ENCODE results near the gene LIN7B. TPM values are rescaled to one million over a fixed set of nuclear protein-coding genes. Genes with fewer than 3 reads are reported as not detected.
A peak's percentile ranks its signal among the peaks of the same experiment; 100 is the strongest.

Gene LIN7B
- total RNA-seq, 1 donor from 2014 or later: 3.6 TPM

DNA sequence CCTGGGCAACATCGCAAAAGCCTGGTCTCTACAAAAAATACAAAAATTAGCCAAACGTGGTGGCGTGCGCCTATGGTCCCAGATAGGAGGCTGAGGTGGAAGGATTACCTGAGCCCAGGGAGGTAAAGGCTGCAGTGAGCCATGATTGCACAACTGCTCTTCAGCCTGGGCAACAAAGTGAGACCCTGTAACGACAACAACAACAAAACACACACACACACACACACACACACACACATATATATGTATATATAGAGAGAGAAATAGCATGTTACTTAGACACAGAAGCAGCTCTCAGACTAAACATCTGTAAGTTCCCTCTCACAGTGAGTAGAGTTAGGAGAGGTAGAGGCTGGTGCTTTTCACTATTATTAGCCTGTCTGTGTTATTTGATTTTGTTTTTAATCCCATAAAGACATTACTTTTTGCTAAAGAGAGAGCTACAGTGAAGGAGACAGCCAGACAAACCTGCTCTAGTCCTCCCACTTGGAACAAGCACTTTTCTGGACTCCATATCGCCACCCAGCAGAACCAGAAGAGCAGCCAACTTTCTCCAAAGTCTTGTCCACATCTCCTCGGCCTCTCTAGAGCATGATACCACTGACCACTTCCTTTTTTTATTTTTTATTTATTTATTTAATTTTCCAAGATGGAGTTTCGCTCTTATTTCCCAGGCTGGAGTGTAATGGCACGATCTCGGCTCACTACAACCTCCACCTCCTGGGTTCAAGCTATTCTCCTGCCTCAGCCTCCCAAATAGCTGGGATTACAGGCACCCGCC is 2.8 kb upstream of the LIN7B start:
- DNase-seq (no peak), ATAC-seq (ENCODE audit: low read depth) (no peak)
- ChIA-PET POLR2A (interaction anchor here (0.6 kb wide), 1 partner anchor 10 kb away, joined by 3 read pairs; no protein-coding TSS in a partner anchor), CTCF (interaction anchor here (0.6 to 1.6 kb wide), 2 partner anchors 87 to 97 kb away, joined by 3 to 6 read pairs; no protein-coding TSS in a partner anchor)
- Mint-ChIP-seq H3K4me1 (peaks cover 17% of the 10 kb centered on the region), H3K36me3 (ENCODE audit: low read depth) (peaks cover 28% of the 10 kb centered on the region), H3K9me3 (no peaks in the 10 kb centered on the region), H3K27ac (no peak overlapping the region), H3K4me3 (no peak overlapping the region), H3K27me3 (no peaks in the 10 kb centered on the region)
- TF ChIP-seq, protein P1, sequence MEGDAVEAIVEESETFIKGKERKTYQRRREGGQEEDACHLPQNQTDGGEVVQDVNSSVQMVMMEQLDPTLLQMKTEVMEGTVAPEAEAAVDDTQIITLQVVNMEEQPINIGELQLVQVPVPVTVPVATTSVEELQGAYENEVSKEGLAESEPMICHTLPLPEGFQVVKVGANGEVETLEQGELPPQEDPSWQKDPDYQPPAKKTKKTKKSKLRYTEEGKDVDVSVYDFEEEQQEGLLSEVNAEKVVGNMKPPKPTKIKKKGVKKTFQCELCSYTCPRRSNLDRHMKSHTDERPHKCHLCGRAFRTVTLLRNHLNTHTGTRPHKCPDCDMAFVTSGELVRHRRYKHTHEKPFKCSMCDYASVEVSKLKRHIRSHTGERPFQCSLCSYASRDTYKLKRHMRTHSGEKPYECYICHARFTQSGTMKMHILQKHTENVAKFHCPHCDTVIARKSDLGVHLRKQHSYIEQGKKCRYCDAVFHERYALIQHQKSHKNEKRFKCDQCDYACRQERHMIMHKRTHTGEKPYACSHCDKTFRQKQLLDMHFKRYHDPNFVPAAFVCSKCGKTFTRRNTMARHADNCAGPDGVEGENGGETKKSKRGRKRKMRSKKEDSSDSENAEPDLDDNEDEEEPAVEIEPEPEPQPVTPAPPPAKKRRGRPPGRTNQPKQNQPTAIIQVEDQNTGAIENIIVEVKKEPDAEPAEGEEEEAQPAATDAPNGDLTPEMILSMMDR (IDR thresholded peaks at IDR 0.05): no peak
- intact Hi-C loops (cut with micrococcal nuclease): loop anchor here (5.0 to 10.0 kb wide), 4 partner anchors 96 to 763 kb away; partner anchors contain the start of genes AKT1S1, DBP, GYS1 and RUVBL2

DNA sequence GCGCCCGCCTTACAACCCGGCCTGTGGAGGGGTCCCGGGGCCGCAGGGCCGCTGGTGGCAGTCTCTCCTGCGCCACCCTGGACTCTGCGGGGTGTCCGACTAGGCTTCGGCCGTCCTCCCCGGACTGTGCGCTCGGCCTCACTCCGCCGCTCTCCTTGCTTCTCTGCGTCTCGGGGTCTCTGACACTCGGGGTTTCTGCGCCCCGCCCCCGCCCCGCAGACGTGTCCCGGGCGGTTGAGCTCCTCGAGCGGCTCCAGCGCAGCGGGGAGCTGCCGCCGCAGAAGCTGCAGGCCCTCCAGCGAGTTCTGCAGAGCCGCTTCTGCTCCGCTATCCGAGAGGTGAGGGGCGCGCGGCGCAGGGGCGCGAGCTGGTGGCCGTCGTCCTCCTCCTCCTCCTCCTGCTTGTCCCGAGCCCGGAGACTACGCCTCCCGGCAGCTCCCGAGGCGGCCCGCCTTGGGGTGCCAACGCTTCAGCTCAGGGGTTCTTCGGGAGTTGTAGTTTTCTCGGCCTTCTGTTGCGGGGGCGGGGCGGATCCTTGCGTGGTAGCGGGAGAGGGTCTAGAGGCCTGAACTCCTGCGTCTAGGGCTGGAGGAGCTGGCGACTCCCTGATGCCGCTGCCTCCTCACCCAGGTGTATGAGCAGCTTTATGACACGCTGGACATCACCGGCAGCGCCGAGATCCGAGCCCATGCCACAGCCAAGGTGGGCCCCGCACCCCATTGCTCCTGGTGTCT is 627 bp downstream of the LIN7B start:
- POLR2A ChIA-PET: interaction anchor here (0.6 to 1.6 kb wide), 7 partner anchors 13 to 563 kb away, joined by 3 to 10 read pairs (median 4); no protein-coding TSS in a partner anchor
- CTCF ChIA-PET: interaction anchor here (1.0 to 2.9 kb wide), 14 partner anchors 9 to 469 kb away, joined by 3 to 21 read pairs (median 4); partner anchors contain the start of genes CA11 and GYS1
- Mint-ChIP-seq H3K4me3 (peak overlapping the region; percentile 70), H3K9me3 (no peaks in the 10 kb centered on the region), H3K27ac (no peak overlapping the region), H3K4me1 (peaks cover 39% of the 10 kb centered on the region), H3K27me3 (no peaks in the 10 kb centered on the region), H3K36me3 (ENCODE audit: low read depth) (no peaks in the 10 kb centered on the region)
- DNase-seq: no peak
- TF ChIP-seq, protein P1 (IDR thresholded peaks at IDR 0.05): no peak
- ATAC-seq (ENCODE audit: low read depth): no peak
- intact Hi-C loops (cut with micrococcal nuclease): loop anchor here (2.0 to 10.0 kb wide), 5 partner anchors 14 to 760 kb away; partner anchors contain the start of genes AKT1S1, DBP, GYS1 and RUVBL2

DNA sequence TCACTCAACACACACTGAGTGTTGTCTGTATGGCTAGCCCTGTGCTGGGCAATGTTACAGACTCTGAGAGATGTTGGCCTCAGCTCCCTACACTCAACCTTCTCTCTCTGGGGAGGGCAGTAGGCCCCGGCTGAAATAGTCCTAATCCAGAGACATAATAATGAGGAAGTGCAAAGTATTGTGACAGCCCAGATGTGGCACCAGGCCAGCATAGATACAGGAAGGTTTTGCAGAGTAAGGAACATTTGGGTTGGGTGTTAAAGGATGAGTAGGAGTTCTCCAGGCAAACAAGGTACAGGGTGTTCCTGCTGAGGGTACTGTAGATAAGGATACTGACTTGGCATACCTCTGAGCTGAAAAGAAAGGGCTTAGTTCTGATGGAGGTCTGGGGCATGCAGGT is 2.4 kb downstream of the LIN7B start:
- intact Hi-C loops (cut with micrococcal nuclease): loop anchor here (10.0 kb wide), 3 partner anchors 122 to 758 kb away; partner anchors contain the start of genes AKT1S1, DBP, GYS1 and RUVBL2
- CTCF ChIA-PET: interaction anchor here (2.9 kb wide), 1 partner anchor 10 kb away, joined by 8 read pairs; no protein-coding TSS in a partner anchor
- TF ChIP-seq, protein P1 (IDR thresholded peaks at IDR 0.05): no peak
- no peaks in the 10 kb centered on the region for H3K36me3 Mint-ChIP-seq (ENCODE audit: low read depth)
- POLR2A ChIA-PET: interaction anchor here (0.6 kb wide), 1 partner anchor 239 kb away, joined by 7 read pairs; no protein-coding TSS in a partner anchor
- H3K27me3 Mint-ChIP-seq: peaks cover 7% of the 10 kb centered on the region
- H3K9me3 Mint-ChIP-seq: no peaks in the 10 kb centered on the region
- no peak overlapping the region for H3K27ac Mint-ChIP-seq
- no peak for ATAC-seq (ENCODE audit: low read depth)
- DNase-seq: no peak
- H3K4me1 Mint-ChIP-seq: peaks cover 50% of the 10 kb centered on the region
- H3K4me3 Mint-ChIP-seq: peak overlapping the region; percentile 50

DNA sequence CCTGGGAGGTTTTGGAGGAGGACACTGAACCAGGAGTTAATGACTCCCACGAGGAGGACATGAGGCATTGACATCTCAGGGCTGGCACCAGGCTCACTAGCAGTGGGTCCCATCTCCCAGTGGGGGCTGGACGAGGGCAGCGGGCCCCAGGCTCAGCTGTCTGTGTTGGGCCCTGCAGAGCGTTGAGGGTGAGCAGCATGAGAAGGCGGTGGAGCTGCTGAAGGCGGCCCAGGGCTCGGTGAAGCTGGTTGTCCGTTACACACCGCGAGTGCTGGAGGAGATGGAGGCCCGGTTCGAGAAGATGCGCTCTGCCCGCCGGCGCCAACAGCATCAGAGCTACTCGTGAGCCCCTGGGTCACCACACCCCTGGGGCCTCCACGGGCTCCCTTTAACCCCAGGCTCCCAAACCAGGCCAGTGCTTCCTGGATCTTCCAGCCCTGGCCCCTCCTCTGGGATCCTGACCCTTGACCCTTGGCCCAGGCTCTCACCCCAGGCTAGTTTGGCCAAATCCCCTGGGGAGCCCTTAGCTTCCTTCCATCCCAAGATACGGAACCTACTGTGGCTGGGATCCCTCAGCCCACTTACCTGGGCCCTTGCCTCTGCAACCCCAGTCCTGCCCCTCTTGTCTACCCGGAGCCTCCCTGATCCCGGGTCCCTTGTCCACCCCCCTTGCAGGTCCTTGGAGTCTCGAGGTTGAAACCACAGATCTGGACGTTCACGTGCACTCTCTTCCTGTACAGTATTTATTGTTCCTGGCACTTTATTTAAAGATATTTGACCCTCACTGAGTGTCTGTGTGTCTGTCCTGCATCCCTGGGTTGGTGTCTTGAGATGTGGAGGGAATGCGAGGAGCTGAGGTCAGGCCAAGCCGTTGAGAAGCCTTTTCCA is 3.8 kb downstream of the LIN7B start:
- peak overlapping the region; percentile 84 for H3K4me3 Mint-ChIP-seq
- DNase-seq (no peak), ATAC-seq (ENCODE audit: low read depth) (no peak)
- H3K27ac Mint-ChIP-seq: peak overlapping the region; percentile 87
- POLR2A ChIA-PET: interaction anchor here (0.9 kb wide), 1 partner anchor 124 kb away, joined by 3 read pairs; the partner anchor contains the start of genes GYS1 and RUVBL2
- no peaks in the 10 kb centered on the region for H3K36me3 Mint-ChIP-seq (ENCODE audit: low read depth)
- intact Hi-C loops (cut with micrococcal nuclease): loop anchor here (2.0 to 10.0 kb wide), 6 partner anchors 29 to 757 kb away; partner anchors contain the start of genes AKT1S1, ALDH16A1, DBP and GYS1
- CTCF ChIA-PET: interaction anchor here (2.9 kb wide), 1 partner anchor 12 kb away, joined by 8 read pairs; no protein-coding TSS in a partner anchor
- H3K27me3 Mint-ChIP-seq: peaks cover 7% of the 10 kb centered on the region
- H3K9me3 Mint-ChIP-seq: no peaks in the 10 kb centered on the region
- TF ChIP-seq, protein P1 (IDR thresholded peaks at IDR 0.05): no peak
- peaks cover 50% of the 10 kb centered on the region for H3K4me1 Mint-ChIP-seq

Measured in activated B cell treated with CpG ODN at 0.5 μM for 24 hours (primary cell).